ENCODE data around the gene HMBS. TPM values are rescaled to one million over a fixed set of nuclear protein-coding genes. Genes with fewer than 3 reads are reported as not detected.

HMBS gene
- total and polyA plus RNA-seq, 2 experiments from 2014 or later: 101 to 107 TPM

- TF ChIP-seq, protein P1, sequence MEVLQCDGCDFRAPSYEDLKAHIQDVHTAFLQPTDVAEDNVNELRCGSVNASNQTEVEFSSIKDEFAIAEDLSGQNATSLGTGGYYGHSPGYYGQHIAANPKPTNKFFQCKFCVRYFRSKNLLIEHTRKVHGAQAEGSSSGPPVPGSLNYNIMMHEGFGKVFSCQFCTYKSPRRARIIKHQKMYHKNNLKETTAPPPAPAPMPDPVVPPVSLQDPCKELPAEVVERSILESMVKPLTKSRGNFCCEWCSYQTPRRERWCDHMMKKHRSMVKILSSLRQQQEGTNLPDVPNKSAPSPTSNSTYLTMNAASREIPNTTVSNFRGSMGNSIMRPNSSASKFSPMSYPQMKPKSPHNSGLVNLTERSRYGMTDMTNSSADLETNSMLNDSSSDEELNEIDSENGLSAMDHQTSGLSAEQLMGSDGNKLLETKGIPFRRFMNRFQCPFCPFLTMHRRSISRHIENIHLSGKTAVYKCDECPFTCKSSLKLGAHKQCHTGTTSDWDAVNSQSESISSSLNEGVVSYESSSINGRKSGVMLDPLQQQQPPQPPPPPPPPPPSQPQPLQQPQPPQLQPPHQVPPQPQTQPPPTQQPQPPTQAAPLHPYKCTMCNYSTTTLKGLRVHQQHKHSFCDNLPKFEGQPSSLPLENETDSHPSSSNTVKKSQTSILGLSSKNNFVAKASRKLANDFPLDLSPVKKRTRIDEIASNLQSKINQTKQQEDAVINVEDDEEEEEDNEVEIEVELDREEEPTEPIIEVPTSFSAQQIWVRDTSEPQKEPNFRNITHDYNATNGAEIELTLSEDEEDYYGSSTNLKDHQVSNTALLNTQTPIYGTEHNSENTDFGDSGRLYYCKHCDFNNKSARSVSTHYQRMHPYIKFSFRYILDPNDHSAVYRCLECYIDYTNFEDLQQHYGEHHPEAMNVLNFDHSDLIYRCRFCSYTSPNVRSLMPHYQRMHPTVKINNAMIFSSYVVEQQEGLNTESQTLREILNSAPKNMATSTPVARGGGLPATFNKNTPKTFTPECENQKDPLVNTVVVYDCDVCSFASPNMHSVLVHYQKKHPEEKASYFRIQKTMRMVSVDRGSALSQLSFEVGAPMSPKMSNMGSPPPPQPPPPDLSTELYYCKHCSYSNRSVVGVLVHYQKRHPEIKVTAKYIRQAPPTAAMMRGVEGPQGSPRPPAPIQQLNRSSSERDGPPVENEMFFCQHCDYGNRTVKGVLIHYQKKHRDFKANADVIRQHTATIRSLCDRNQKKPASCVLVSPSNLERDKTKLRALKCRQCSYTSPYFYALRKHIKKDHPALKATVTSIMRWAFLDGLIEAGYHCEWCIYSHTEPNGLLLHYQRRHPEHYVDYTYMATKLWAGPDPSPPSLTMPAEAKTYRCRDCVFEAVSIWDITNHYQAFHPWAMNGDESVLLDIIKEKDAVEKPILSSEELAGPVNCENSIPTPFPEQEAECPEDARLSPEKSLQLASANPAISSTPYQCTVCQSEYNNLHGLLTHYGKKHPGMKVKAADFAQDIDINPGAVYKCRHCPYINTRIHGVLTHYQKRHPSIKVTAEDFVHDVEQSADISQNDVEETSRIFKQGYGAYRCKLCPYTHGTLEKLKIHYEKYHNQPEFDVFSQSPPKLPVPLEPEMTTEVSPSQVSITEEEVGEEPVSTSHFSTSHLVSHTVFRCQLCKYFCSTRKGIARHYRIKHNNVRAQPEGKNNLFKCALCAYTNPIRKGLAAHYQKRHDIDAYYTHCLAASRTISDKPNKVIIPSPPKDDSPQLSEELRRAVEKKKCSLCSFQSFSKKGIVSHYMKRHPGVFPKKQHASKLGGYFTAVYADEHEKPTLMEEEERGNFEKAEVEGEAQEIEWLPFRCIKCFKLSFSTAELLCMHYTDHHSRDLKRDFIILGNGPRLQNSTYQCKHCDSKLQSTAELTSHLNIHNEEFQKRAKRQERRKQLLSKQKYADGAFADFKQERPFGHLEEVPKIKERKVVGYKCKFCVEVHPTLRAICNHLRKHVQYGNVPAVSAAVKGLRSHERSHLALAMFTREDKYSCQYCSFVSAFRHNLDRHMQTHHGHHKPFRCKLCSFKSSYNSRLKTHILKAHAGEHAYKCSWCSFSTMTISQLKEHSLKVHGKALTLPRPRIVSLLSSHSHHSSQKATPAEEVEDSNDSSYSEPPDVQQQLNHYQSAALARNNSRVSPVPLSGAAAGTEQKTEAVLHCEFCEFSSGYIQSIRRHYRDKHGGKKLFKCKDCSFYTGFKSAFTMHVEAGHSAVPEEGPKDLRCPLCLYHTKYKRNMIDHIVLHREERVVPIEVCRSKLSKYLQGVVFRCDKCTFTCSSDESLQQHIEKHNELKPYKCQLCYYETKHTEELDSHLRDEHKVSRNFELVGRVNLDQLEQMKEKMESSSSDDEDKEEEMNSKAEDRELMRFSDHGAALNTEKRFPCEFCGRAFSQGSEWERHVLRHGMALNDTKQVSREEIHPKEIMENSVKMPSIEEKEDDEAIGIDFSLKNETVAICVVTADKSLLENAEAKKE (CRISPR knock-in tag; IDR thresholded peaks at IDR 0.05): no peak
- TF ChIP-seq EZH2phosphoT487 (IDR thresholded peaks at IDR 0.05; ENCODE audit: unreplicated experiment) (no peak), STAT1 (IDR thresholded peaks at IDR 0.05; ENCODE audit: unreplicated experiment) (no peak), ZNF331 (CRISPR knock-in tag; IDR thresholded peaks at IDR 0.05; ENCODE audit: low read depth) (no peak), NANOG (IDR thresholded peaks at IDR 0.05; ENCODE audit: borderline replicate concordance) (no peak)
Measured at GRCh38 chr11:119091178-119091577, 6.5 kb downstream of the HMBS start (continued).

- H4K20me1 ChIP-seq (replicated peaks; ENCODE audit: insufficient read depth): peaks cover 29% of the 10 kb centered on the region; the same call in 1 of the 2 replicates
- peaks cover 34% of the 10 kb centered on the region for H3K79me2 ChIP-seq (replicated peaks; ENCODE audit: insufficient read depth)
- Mint-ChIP-seq H3K4me3 (peak overlapping the region; percentile 96), H3K9me3 (no peaks in the 10 kb centered on the region; the same call in 2 of the 3 replicates), H3K27me3 (ENCODE audit: insufficient read depth, low read depth, poor library complexity) (peaks cover 28% of the 10 kb centered on the region), H3K36me3 (ENCODE audit: low read depth) (peaks cover 65% of the 10 kb centered on the region), H3K27ac (peak overlapping the region; percentile 56; the same call in 1 of the 2 replicates), H3K4me1 (peaks cover 10% of the 10 kb centered on the region)
- H3K36me3 ChIP-seq (ENCODE audit: insufficient read depth): peaks cover 10% of the 10 kb centered on the region
- H3K4me3 ChIP-seq: peak overlapping the region; percentile 96
- no peak overlapping the region for H2AFZ ChIP-seq
- H3F3A ChIP-seq (replicated peaks; ENCODE audit: low read depth): peaks cover 40% of the 10 kb centered on the region
- peak overlapping the region; percentile 100 for H3K4me2 ChIP-seq
- H3K27me3 ChIP-seq (ENCODE audit: insufficient read depth): no peaks in the 10 kb centered on the region
- DNase-seq (ENCODE audit: low spot score) (no peak), ATAC-seq (no peak)
- peaks cover 14% of the 10 kb centered on the region; the same call in 1 of the 2 replicates for H3K4me1 ChIP-seq (ENCODE audit: insufficient read depth)
- H3K9me2 ChIP-seq (ENCODE audit: insufficient read depth): no peaks in the 10 kb centered on the region
- peak overlapping the region; percentile 76 for H3K27ac ChIP-seq (ENCODE audit: low read depth)
- TF ChIP-seq ZNF331 (CRISPR knock-in tag; IDR thresholded peaks at IDR 0.05; ENCODE audit: low read depth): no peak
- TF ChIP-seq EZH2 (IDR thresholded peaks at IDR 0.05; ENCODE audit: low read depth, unreplicated experiment): no peak
- no peak for TF ChIP-seq ETS1 (IDR thresholded peaks at IDR 0.05)
- TF ChIP-seq JUNB (IDR thresholded peaks at IDR 0.05; ENCODE audit: unreplicated experiment): no peak
- no peak for TF ChIP-seq NANOG (IDR thresholded peaks at IDR 0.05; ENCODE audit: borderline replicate concordance)
- TF ChIP-seq CREB1 (CRISPR knock-in tag; IDR thresholded peaks at IDR 0.05; ENCODE audit: low read depth): no peak
- TF ChIP-seq POLR2AphosphoS5 (IDR thresholded peaks at IDR 0.05; ENCODE audit: low read depth): no peak; the same call in 1 of the 2 replicates
- no peak for TF ChIP-seq REST (IDR thresholded peaks at IDR 0.05; ENCODE audit: unreplicated experiment)
Measured at GRCh38 chr11:119091966-119092879, 7.5 kb downstream of the HMBS start.

Data from GM23338 (cell line).